ENCODE measurements around the gene PTAFR. TPM values are rescaled to one million over a fixed set of nuclear protein-coding genes. Genes with fewer than 3 reads are reported as not detected.

The PTAFR gene
- total RNA-seq, 1 experiment from 2014 or later: 1.9 TPM

- DNase-seq: no peak
- Histone ChIP-seq H3K23ac (ENCODE audit: insufficient read length, low read depth, low read length) (no peak overlapping the region), H4K5ac (ENCODE audit: insufficient read length, low read depth, low read length) (no peak overlapping the region), H2BK20ac (ENCODE audit: low read depth, low read length, poor library complexity, severe bottlenecking) (no peak overlapping the region), H3K56ac (ENCODE audit: insufficient read length, low read depth, low read length) (no peak overlapping the region), H3K27me3 (ENCODE audit: insufficient read depth, low read length) (no peaks in the 10 kb centered on the region), H4K20me1 (ENCODE audit: control insufficient read depth, insufficient read depth, insufficient read length) (no peaks in the 10 kb centered on the region), H2BK120ac (ENCODE audit: low read depth, low read length, poor library complexity, severe bottlenecking) (no peak overlapping the region), H3K23me2 (ENCODE audit: insufficient read length, low read depth, low read length, poor library complexity, severe bottlenecking) (no peaks in the 10 kb centered on the region), H4K91ac (ENCODE audit: insufficient read length, low read depth, low read length) (no peak overlapping the region), H2BK15ac (ENCODE audit: low read depth, low read length) (no peak overlapping the region), H4K8ac (replicated peaks; ENCODE audit: insufficient read length, low read depth, low read length) (no peak overlapping the region), H3K27ac (ENCODE audit: insufficient read length, low read depth, low read length) (no peak overlapping the region), H2AFZ (ENCODE audit: low read length) (no peak overlapping the region), H3K4me1 (ENCODE audit: insufficient read depth, low read length) (no peaks in the 10 kb centered on the region; the same call in 1 of the 2 replicates), H3K4me2 (ENCODE audit: insufficient read depth, insufficient read length, low read length) (no peak overlapping the region), H3K4ac (ENCODE audit: low read depth, low read length) (no peak overlapping the region), H3K9me3 (ENCODE audit: control insufficient read depth, low read depth, low read length) (no peaks in the 10 kb centered on the region), H2BK5ac (ENCODE audit: insufficient read length, low read length) (no peak overlapping the region), H3K9ac (ENCODE audit: extremely low read depth, insufficient read length, low read length) (no peak overlapping the region), H3K79me1 (ENCODE audit: insufficient read depth, low read depth, low read length, poor library complexity, severe bottlenecking) (no peaks in the 10 kb centered on the region), H3K79me2 (ENCODE audit: insufficient read depth, low read length) (no peaks in the 10 kb centered on the region), H3T11ph (ENCODE audit: low read length) (no peak overlapping the region), H2AK5ac (ENCODE audit: insufficient read length, low read length) (no peak overlapping the region), H2BK12ac (ENCODE audit: insufficient read length, low read depth, low read length) (no peak overlapping the region), H3K14ac (ENCODE audit: insufficient read depth, low read length) (no peak overlapping the region), H3K18ac (ENCODE audit: insufficient read length, low read depth, low read length) (no peak overlapping the region)
- no peaks in the 10 kb centered on the region for H3K27me3 Mint-ChIP-seq (ENCODE audit: low read depth)
- no peak overlapping the region for H3K4me3 Mint-ChIP-seq
- peaks cover 0 to 6% of the 10 kb centered on the region in 2 experiments; a peak in 2 of 5 replicates for H3K9me3 Mint-ChIP-seq
- H3K27ac Mint-ChIP-seq: peak overlapping the region; percentile 2 to 28 (median 13); a peak in 2 of 7 replicates
- TF ChIP-seq CTCF (conservative IDR thresholded peaks at IDR 0.05): no peak
- H3K4me1 Mint-ChIP-seq: peaks cover 7 to 11% of the 10 kb centered on the region in 2 experiments
- WGBS (ENCODE audit: extremely low coverage, insufficient read length, low lambda C conversion rate): no CpG with 5 or more reads among the region's 4 CpGs
- H3K36me3 Mint-ChIP-seq (ENCODE audit: insufficient read depth in 1 of 3, low read depth in 3 of 3): no peaks in the 10 kb centered on the region
Measured at GRCh38 chr1:28163496-28164161, 12.9 kb downstream of the PTAFR start.
